NB4 (cell line): ENCODE measurements around the gene MTARC1.

ENCODE experiments used
- DNase-seq: peaks from one replicate; pipeline ENCODE4 v3.0.0; 2010; ENCODE audit warnings: low read depth
- H3K4me3 ChIP-seq: one replicate; pipeline ENCODE4 v1.5.1; 2011; ENCODE audit warnings: mild to moderate bottlenecking, low read depth, low read length, moderate library complexity
- CTCF ChIP-seq: IDR thresholded peaks from one replicate; pipeline ENCODE4 v1.5.1; 2012; ENCODE audit warnings: low read depth, low read length
- MAX ChIP-seq: IDR thresholded peaks from 2 replicates; pipeline ENCODE4 v1.6.1; 2011; ENCODE audit warnings: low read depth, low read length
- MYC ChIP-seq: IDR thresholded peaks from 2 replicates; pipeline ENCODE4 v1.6.1; 2011; ENCODE audit warnings: low read depth, low read length
- POLR2A ChIP-seq: IDR thresholded peaks from 2 replicates; pipeline ENCODE4 v1.6.1; 2011; ENCODE audit warnings: mild to moderate bottlenecking; ENCODE audit not compliant: insufficient read length; ENCODE audit errors: extremely low read depth

MTARC1 gene

GRCh38 chr1:220809704-220810103 lies 23.0 kb downstream of the MTARC1 start:
- DNase-seq, result no peak
- H3K4me3 ChIP-seq, result no peak overlapping the region
- TF ChIP-seq MYC, result no peak
- TF ChIP-seq CTCF, result no peak
- no peak for TF ChIP-seq MAX
- TF ChIP-seq POLR2A, result no peak

GRCh38 chr1:220810179-220810653 lies 23.5 kb downstream of the MTARC1 start:
- TF ChIP-seq CTCF, result peak; percentile 86
- TF ChIP-seq MYC, result no peak
- no peak overlapping the region for H3K4me3 ChIP-seq
- DNase-seq, result peak; percentile 71

- DNase-seq, result peak; percentile 7
- no peak overlapping the region for H3K4me3 ChIP-seq
- TF ChIP-seq MYC, result no peak
- no peak for TF ChIP-seq MAX
- no peak for TF ChIP-seq POLR2A
- no peak for TF ChIP-seq CTCF
Measured at GRCh38 chr1:220810963-220811362, 24.2 kb downstream of the MTARC1 start.

GRCh38 chr1:220811695-220812094 lies 25.0 kb downstream of the MTARC1 start:
- H3K4me3 ChIP-seq, result no peak overlapping the region
- no peak for DNase-seq
- TF ChIP-seq CTCF, result no peak
- TF ChIP-seq MAX, result no peak
- TF ChIP-seq MYC, result no peak
- no peak for TF ChIP-seq POLR2A

- no peak for DNase-seq
- TF ChIP-seq MYC, result no peak
- no peak for TF ChIP-seq CTCF
- TF ChIP-seq MAX, result no peak
- no peak for TF ChIP-seq POLR2A
- no peak overlapping the region for H3K4me3 ChIP-seq
Measured at GRCh38 chr1:220812308-220812707, 25.6 kb downstream of the MTARC1 start.

- TF ChIP-seq MAX (no peak), CTCF (no peak), POLR2A (no peak), MYC (no peak)
- no peak overlapping the region for H3K4me3 ChIP-seq
- DNase-seq, result peak; percentile 40
Measured at GRCh38 chr1:220813013-220813412, 26.3 kb downstream of the MTARC1 start.
